Tibial artery (tissue), 4 donors: ENCODE measurements around the gene EPHB2.

Experiments used
- DNase-seq, 2 donors: peaks; one replicate each; pipeline ENCODE4 v3.0.0-alpha.2; 2019
- H3K27ac ChIP-seq, 2 donors: fragments of 200-600 bp; sonication (generic) in 1 of 2; 1 replicate in 1 of 2; 2 replicates in 1 of 2; pipeline ENCODE4 v1.5.1; 2018 to 2019; ENCODE audit warnings: mild to moderate bottlenecking in 1 of 2
- H3K27me3 ChIP-seq, 2 donors: fragments of 200-600 bp; sonication (generic) in 1 of 2; one replicate each; pipeline versions ENCODE4 v1.5.1 to v1.6.0; 2016 to 2019
- H3K36me3 ChIP-seq, 3 donors: fragments of 200-600 bp; sonication (generic) in 2 of 3; one replicate each; pipeline ENCODE4 v1.5.1; 2016 to 2019; ENCODE audit warnings: mild to moderate bottlenecking in 2 of 3
- H3K4me1 ChIP-seq, 4 donors: fragments of 200-600 bp; sonication (generic) in 2 of 4; 1 replicate in 3 of 4; 2 replicates in 1 of 4; pipeline ENCODE4 v1.5.1; 2016 to 2019
- H3K4me3 ChIP-seq, 2 donors: fragments of 200-600 bp; sonication (generic) in 1 of 2; 1 replicate in 1 of 2; 2 replicates in 1 of 2; pipeline ENCODE4 v1.5.1; 2018 to 2019; ENCODE audit warnings: mild to moderate bottlenecking in 2 of 2
- H3K9me3 ChIP-seq, 3 donors: fragments of 200-600 bp; sonication (generic) in 1 of 3; one replicate each; pipeline ENCODE4 v1.5.1; 2016 to 2019
- intact Hi-C: fragments of 100-400 bp; cut with DNase I; formaldehyde crosslinking; loops from one replicate; pipeline ENCODE4 v1.15.0; 2023; ENCODE audit warnings: low total_unique reads
- TF ChIP-seq, protein P1 (sequence below), 2 experiments: fragments of 200-600 bp in 1 of 2; fragments of 450-650 bp in 1 of 2; IDR thresholded peaks; one replicate each; pipeline ENCODE4 v1.5.1; 2017 to 2019; ENCODE audit warnings: antibody characterized with exemption in 2 of 2, mild to moderate bottlenecking in 1 of 2, moderate library complexity in 1 of 2

The EPHB2 gene

GRCh38 chr1:22778862-22779520, 68.4 kb downstream of the EPHB2 start:
- DNase-seq = no peak
- no peak overlapping the region for H3K4me3 ChIP-seq
- H3K4me1 ChIP-seq = peaks cover 0 to 13% (median 5%) of the 10 kb centered on the region in 4 donors
- H3K36me3 ChIP-seq = no peaks in the 10 kb centered on the region
- no peak overlapping the region for H3K27ac ChIP-seq
- TF ChIP-seq, protein P1, sequence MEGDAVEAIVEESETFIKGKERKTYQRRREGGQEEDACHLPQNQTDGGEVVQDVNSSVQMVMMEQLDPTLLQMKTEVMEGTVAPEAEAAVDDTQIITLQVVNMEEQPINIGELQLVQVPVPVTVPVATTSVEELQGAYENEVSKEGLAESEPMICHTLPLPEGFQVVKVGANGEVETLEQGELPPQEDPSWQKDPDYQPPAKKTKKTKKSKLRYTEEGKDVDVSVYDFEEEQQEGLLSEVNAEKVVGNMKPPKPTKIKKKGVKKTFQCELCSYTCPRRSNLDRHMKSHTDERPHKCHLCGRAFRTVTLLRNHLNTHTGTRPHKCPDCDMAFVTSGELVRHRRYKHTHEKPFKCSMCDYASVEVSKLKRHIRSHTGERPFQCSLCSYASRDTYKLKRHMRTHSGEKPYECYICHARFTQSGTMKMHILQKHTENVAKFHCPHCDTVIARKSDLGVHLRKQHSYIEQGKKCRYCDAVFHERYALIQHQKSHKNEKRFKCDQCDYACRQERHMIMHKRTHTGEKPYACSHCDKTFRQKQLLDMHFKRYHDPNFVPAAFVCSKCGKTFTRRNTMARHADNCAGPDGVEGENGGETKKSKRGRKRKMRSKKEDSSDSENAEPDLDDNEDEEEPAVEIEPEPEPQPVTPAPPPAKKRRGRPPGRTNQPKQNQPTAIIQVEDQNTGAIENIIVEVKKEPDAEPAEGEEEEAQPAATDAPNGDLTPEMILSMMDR (IDR thresholded peaks at IDR 0.05) = no peak
- peaks cover 0 to 8% of the 10 kb centered on the region in 2 donors for H3K27me3 ChIP-seq
- intact Hi-C loops = no loop called here
- no peaks in the 10 kb centered on the region for H3K9me3 ChIP-seq

DNA sequence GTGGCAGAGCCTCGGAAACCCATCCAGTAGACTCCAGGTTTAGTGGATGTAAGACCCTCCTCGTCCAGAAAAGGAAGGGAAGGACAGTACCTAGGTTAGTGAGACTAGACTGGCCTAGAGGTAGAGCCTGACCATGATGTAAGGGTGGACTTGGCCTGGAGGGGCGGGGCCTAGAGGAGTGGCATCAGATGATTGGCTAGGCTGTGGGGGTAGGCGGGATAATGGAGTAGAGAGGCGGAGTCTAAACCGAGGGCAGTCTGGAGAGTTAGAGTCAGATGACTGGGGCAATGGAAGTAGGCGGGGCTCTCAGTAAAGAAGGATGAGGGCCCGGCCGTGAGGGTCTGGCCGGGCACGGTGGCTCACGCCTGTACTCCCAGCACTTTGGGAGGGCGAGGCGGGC, 70.1 kb downstream of the EPHB2 start:
- TF ChIP-seq, protein P1 (IDR thresholded peaks at IDR 0.05) = no peak
- intact Hi-C loops = no loop called here
- DNase-seq = no peak
- Histone ChIP-seq H3K27me3 (peaks cover 0 to 10% of the 10 kb centered on the region in 2 donors), H3K4me3 (no peak overlapping the region), H3K9me3 (no peaks in the 10 kb centered on the region), H3K27ac (no peak overlapping the region), H3K36me3 (no peaks in the 10 kb centered on the region), H3K4me1 (peaks cover 0 to 7% (median 4%) of the 10 kb centered on the region in 4 donors)

DNA sequence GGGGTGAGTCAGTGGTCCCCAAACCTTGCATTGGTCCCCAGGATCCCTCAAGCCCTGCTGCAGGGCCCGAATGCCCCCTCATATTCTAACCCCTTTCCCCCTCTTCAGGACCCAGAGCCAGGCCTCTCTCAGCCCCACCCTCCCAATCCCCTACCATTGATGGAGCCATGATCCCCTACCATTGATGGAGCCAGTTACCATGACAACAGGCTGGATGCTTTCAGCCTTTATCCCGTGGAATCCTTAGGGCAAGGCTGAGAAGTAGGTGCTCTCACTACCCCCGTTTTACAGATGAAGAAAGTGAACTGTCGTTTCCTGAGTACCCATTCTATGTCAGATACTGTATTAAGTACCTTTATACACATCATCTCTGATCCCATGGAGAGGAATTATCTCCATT, 70.8 kb downstream of the EPHB2 start:
- Histone ChIP-seq H3K4me3 (no peak overlapping the region), H3K4me1 (peaks cover 0 to 7% (median 4%) of the 10 kb centered on the region in 4 donors), H3K36me3 (no peaks in the 10 kb centered on the region), H3K27me3 (peaks cover 0 to 10% of the 10 kb centered on the region in 2 donors), H3K9me3 (no peaks in the 10 kb centered on the region), H3K27ac (no peak overlapping the region)
- TF ChIP-seq, protein P1 (IDR thresholded peaks at IDR 0.05) = no peak
- intact Hi-C loops = no loop called here
- DNase-seq = no peak

- H3K9me3 ChIP-seq = no peaks in the 10 kb centered on the region
- DNase-seq = no peak
- H3K27ac ChIP-seq = no peak overlapping the region
- no peaks in the 10 kb centered on the region for H3K36me3 ChIP-seq
- TF ChIP-seq, protein P1 (IDR thresholded peaks at IDR 0.05) = no peak
- H3K27me3 ChIP-seq = peaks cover 0 to 12% of the 10 kb centered on the region in 2 donors
- H3K4me1 ChIP-seq = peaks cover 0 to 7% (median 4%) of the 10 kb centered on the region in 4 donors
- intact Hi-C loops = no loop called here
- H3K4me3 ChIP-seq = no peak overlapping the region
Measured at GRCh38 chr1:22782406-22782805, 71.8 kb downstream of the EPHB2 start.

GRCh38 chr1:22784317-22784716, 73.7 kb downstream of the EPHB2 start:
- peaks cover 0 to 8% of the 10 kb centered on the region in 2 donors for H3K27me3 ChIP-seq
- H3K36me3 ChIP-seq = no peaks in the 10 kb centered on the region
- TF ChIP-seq, protein P1 (IDR thresholded peaks at IDR 0.05) = no peak
- H3K4me3 ChIP-seq = no peak overlapping the region
- no peak for DNase-seq
- no peaks in the 10 kb centered on the region for H3K9me3 ChIP-seq
- no peak overlapping the region for H3K27ac ChIP-seq
- peaks cover 0 to under 1% (median 0%) of the 10 kb centered on the region in 4 donors for H3K4me1 ChIP-seq
- intact Hi-C loops = no loop called here
